Esophagus squamous epithelium (tissue), 5 donors: ENCODE data around the gene CACNA1H. TPM values are rescaled to one million over a fixed set of nuclear protein-coding genes. Genes with fewer than 3 reads are reported as not detected.

ENCODE experiments used
- DNase-seq: peaks from one replicate; lab custom pipeline; 2025; lab: John Stamatoyannopoulos, UW
- H3K27ac ChIP-seq, 4 donors: fragments of 200-600 bp; sonication (generic); one replicate each; pipeline ENCODE4 v1.5.1; 2016 to 2019; ENCODE audit warnings: mild to moderate bottlenecking in 1 of 4
- H3K27me3 ChIP-seq, 4 donors: fragments of 200-600 bp; sonication (generic); 1 replicate in 3 of 4; 2 replicates in 1 of 4; pipeline versions ENCODE4 v1.5.1 to v1.6.0; 2017 to 2021; ENCODE audit warnings: antibody characterized with exemption in 1 of 4
- H3K36me3 ChIP-seq, 3 donors: fragments of 200-600 bp; sonication (generic); one replicate each; pipeline ENCODE4 v1.5.1; 2016 to 2019
- H3K4me1 ChIP-seq, 3 donors: fragments of 200-600 bp; sonication (generic); one replicate each; pipeline ENCODE4 v1.5.1; 2017 to 2019
- H3K4me3 ChIP-seq, 4 donors: fragments of 200-600 bp; sonication (generic); 1 replicate in 3 of 4; 2 replicates in 1 of 4; pipeline ENCODE4 v1.5.1; 2016 to 2019; ENCODE audit warnings: mild to moderate bottlenecking in 2 of 4, moderate library complexity in 1 of 4
- H3K9me3 ChIP-seq, 3 donors: fragments of 200-600 bp; sonication (generic); one replicate each; pipeline ENCODE4 v1.5.1; 2016 to 2019
- POLR2A ChIP-seq, 4 donors: fragments of 450-650 bp; IDR thresholded peaks; one replicate each; pipeline ENCODE4 v1.6.1; 2017; ENCODE audit warnings: antibody characterized with exemption in 4 of 4, mild to moderate bottlenecking in 4 of 4, moderate library complexity in 3 of 4
- WGBS, 2 donors: methylation state at CpG; one replicate each; pipeline ENCODE4 v1.1.5; 2018; 5-methylcytosine and 5-hydroxymethylcytosine counted together
- intact Hi-C: fragments of 100-400 bp; cut with DNase I; formaldehyde crosslinking; loops from one replicate; pipeline ENCODE4 v1.15.0; 2022
- total RNA-seq, 4 donors: library from RNA; depleted of rRNA; stranded (reverse); fragments of >200 nt; gene quantifications; one replicate each; pipeline ENCODE4 v1.1.0, GENCODE V29; 2016
- TF ChIP-seq, protein P1 (sequence below), 6 experiments: fragments of 450-650 bp in 4 of 6; fragments of 200-600 bp in 2 of 6; sonication (generic) in 2 of 6; IDR thresholded peaks; one replicate each; pipeline ENCODE4 v1.5.1; 2016 to 2019; ENCODE audit warnings: antibody characterized with exemption in 6 of 6, mild to moderate bottlenecking in 4 of 6, moderate library complexity in 4 of 6
- donor health status: DM: yes; HTN: yes; CAD: no.

CACNA1H gene
- total RNA-seq, 4 donors from 2014 or later: 1.7 to 14.7 (median 5.6) TPM

DNA sequence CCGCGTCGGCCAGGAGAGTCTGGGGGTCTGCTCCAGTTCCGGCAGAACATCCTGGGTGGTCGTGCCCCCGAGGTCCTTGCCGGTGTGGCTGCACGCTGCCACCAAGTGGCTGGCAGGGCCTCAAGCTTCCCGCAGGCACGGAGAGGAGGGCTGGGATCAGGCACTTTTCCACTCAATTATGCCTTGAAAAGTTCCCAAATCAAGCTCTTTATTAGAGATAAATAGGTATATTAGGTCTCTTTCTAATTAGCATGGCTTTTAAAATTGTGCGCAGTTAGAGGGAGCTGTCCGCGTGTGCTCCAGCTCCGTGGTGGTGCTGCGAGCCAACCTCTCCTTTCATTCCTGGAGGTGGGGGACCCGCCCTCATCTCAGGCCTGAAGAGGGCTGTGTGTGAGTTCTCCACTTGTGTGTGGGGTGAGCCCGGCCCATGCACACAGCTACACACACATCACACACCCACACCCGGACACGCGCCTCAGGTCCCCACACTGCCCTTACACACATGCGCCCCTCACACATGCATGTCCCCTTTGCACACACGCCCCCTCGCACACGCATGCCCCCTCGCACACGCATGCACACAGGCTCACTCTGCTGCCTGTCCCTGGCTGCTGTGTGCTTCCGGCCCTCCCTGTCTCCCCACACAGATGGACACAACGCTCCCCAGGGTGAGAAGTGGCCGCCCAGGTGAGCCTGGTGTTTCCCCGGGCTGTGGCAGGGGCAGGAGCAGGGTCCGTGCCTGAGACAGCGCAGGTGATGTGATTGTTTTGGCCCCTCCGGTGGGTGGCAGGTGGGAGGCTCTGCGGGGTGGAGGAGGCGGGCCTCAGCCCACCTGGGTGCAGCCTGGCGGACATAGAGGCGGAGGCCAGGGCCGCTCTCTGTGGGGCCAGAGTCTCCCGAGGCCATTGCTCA, 28.8 kb downstream of the CACNA1H start:
- H3K9me3 ChIP-seq: no peaks in the 10 kb centered on the region
- no peak for DNase-seq
- intact Hi-C loops: no loop called here
- H3K27ac ChIP-seq: peak overlapping the region; percentile 51 to 89 (median 78)
- H3K4me3 ChIP-seq: peak overlapping the region in 1 of 4 donors; percentile 35
- 40 to 71% methylated on average over 11 to 29 of the region's 39 CpGs for WGBS, 2 donors
- H3K27me3 ChIP-seq: peaks cover 0 to 67% (median 0%) of the 10 kb centered on the region in 4 donors
- peaks cover 3 to 43% (median 34%) of the 10 kb centered on the region in 3 donors for H3K4me1 ChIP-seq
- TF ChIP-seq, protein P1, sequence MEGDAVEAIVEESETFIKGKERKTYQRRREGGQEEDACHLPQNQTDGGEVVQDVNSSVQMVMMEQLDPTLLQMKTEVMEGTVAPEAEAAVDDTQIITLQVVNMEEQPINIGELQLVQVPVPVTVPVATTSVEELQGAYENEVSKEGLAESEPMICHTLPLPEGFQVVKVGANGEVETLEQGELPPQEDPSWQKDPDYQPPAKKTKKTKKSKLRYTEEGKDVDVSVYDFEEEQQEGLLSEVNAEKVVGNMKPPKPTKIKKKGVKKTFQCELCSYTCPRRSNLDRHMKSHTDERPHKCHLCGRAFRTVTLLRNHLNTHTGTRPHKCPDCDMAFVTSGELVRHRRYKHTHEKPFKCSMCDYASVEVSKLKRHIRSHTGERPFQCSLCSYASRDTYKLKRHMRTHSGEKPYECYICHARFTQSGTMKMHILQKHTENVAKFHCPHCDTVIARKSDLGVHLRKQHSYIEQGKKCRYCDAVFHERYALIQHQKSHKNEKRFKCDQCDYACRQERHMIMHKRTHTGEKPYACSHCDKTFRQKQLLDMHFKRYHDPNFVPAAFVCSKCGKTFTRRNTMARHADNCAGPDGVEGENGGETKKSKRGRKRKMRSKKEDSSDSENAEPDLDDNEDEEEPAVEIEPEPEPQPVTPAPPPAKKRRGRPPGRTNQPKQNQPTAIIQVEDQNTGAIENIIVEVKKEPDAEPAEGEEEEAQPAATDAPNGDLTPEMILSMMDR (IDR thresholded peaks at IDR 0.05): no peak
- no peak for TF ChIP-seq POLR2A (IDR thresholded peaks at IDR 0.05)
- no peaks in the 10 kb centered on the region for H3K36me3 ChIP-seq

GRCh38 chr16:1182316-1182671, 29.4 kb downstream of the CACNA1H start:
- peaks cover 3 to 43% (median 34%) of the 10 kb centered on the region in 3 donors for H3K4me1 ChIP-seq
- H3K4me3 ChIP-seq: peak overlapping the region in 1 of 4 donors; percentile 35
- 40% methylated on average over 2 of the region's 19 CpGs; no CpG with 5 or more reads in 1 of the 2 donors for WGBS, 2 donors
- no peak for DNase-seq
- H3K9me3 ChIP-seq: no peaks in the 10 kb centered on the region
- intact Hi-C loops: no loop called here
- peak overlapping the region; percentile 60 to 89 (median 78) for H3K27ac ChIP-seq
- H3K36me3 ChIP-seq: no peaks in the 10 kb centered on the region
- H3K27me3 ChIP-seq: peaks cover 0 to 65% (median 0%) of the 10 kb centered on the region in 4 donors
- peak in 1 of 4 donors; percentile 7 for TF ChIP-seq POLR2A (IDR thresholded peaks at IDR 0.05)
- TF ChIP-seq, protein P1 (IDR thresholded peaks at IDR 0.05): no peak

DNA sequence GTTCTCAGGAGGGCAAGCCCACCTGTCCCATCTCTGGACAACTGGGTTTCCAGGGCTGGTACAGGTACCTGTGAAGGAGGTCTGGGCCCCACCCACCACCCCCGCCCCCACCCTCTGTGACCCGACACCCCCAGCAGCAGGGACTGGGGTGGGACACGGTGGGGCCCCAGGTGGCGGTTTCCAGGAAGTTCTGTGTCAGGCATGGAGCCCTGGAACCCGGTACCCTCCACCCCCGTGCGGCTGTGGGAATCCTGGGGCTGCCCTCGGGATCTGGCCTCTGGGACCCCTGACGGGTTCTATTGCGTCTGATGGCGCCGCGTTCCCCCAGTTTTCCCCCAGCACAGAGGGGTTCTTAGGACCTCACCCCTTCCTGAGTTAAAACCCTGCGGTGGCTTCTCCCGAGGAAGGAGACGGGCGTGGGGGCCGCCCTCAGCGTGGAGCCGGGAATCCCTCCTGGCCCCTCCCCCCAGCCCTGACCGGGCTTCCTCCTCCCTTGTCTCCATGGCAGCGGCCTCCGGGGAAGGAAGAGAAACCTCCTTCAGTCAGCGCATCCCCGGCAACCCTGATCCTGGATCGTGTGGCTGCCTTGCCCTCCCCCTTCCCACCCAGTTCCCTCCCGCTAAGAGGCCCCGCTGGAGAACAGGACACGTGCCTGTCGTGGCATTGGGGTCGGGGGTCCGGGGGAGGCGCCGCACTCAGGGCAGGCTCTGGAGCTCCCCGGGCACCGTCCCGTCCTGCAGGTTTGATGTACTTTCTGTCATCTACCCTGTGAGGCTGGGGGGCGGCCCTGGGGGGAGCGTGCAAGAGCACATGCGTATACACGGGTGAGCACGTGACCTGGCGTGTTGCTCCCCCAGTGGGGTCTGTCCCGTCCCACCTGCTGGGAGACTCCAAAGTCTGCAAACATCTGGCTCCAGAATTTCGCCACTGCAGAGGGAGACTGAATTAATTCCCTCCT, 30.3 kb downstream of the CACNA1H start:
- Histone ChIP-seq H3K27me3 (peaks cover 0 to 55% (median 0%) of the 10 kb centered on the region in 4 donors), H3K4me3 (peak overlapping the region in 1 of 4 donors; percentile 35), H3K27ac (peak overlapping the region; percentile 60 to 89 (median 78)), H3K4me1 (peaks cover 3 to 43% (median 34%) of the 10 kb centered on the region in 3 donors), H3K36me3 (no peaks in the 10 kb centered on the region), H3K9me3 (no peaks in the 10 kb centered on the region)
- intact Hi-C loops: no loop called here
- 38 to 66% methylated on average over 17 to 18 of the region's 45 CpGs for WGBS, 2 donors
- no peak for DNase-seq
- no peak for TF ChIP-seq POLR2A (IDR thresholded peaks at IDR 0.05)
- TF ChIP-seq, protein P1 (IDR thresholded peaks at IDR 0.05): no peak

DNA sequence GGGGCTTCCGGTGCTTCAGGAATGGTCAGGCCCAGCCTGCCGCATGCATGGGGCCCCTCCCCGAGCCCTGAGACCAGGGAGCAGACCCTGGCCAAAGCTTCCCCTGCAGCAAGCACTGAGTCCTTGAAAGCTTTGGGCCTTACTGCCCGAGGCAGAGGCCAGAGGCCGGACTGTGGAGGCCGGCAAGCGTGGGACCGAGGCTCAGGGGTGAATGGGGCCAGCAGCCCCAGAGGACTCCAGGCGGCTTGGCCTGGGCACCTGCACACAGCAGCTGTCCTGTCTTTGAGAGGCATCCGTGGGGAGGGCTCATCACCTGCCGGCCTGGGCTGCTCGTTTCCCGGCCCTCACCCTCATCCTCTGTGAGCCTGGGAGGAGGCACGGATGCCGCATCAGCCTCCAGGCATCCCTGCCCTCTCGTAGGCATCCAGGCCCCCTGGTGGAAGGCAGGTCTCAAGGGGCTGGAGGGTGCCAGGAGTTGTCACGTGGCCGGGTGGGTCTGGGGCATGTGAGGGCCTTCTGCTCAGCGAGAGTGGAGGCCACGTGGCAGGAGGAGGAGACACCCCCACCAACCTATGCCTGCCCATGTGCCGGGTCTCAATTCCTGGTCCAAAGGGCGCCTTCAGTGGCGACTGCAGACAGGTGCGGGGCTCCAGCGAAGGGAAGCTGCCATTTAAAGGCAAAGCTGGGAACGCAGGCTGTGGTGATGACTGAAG, 31.4 kb downstream of the CACNA1H start:
- Histone ChIP-seq H3K36me3 (no peaks in the 10 kb centered on the region), H3K4me3 (no peak overlapping the region), H3K9me3 (no peaks in the 10 kb centered on the region), H3K27ac (peak overlapping the region in 3 of 4 donors; percentile 12 to 89 (median 83)), H3K27me3 (peaks cover 0 to 49% (median 0%) of the 10 kb centered on the region in 4 donors), H3K4me1 (peaks cover 3 to 43% (median 34%) of the 10 kb centered on the region in 3 donors)
- DNase-seq: no peak
- intact Hi-C loops: no loop called here
- 84 to 86% methylated on average over 5 to 6 of the region's 26 CpGs for WGBS, 2 donors
- no peak for TF ChIP-seq POLR2A (IDR thresholded peaks at IDR 0.05)
- TF ChIP-seq, protein P1 (IDR thresholded peaks at IDR 0.05): peak in 1 of 6 experiments; percentile 9
